Measurements from ENCODE around the gene PLEKHN1. TPM values are rescaled to one million over a fixed set of nuclear protein-coding genes. Genes with fewer than 3 reads are reported as not detected.
"Not testable (repeated sequence)": the region's sequence is repeated elsewhere in the genome, so short reads cannot be mapped to it uniquely, and the experiment has no call there.

The PLEKHN1 gene
- total RNA-seq, 1 donor, result 1.7 TPM

- no peak for TF ChIP-seq CTCF (IDR thresholded peaks at IDR 0.05; ENCODE audit: insufficient read depth, low read depth, low read length)
- no peak overlapping the region for H3K4me3 ChIP-seq (ENCODE audit: low read depth, low read length)
- no peak for DNase-seq (ENCODE audit: low read depth)
These were observed 22.5 kb upstream of the PLEKHN1 start for GRCh38 chr1:943545-944340.

GRCh38 chr1:944341-945325 lies 21.6 kb upstream of the PLEKHN1 start:
- no peak for TF ChIP-seq CTCF (IDR thresholded peaks at IDR 0.05; ENCODE audit: insufficient read depth, low read depth, low read length)
- no peak overlapping the region for H3K4me3 ChIP-seq (ENCODE audit: low read depth, low read length)
- DNase-seq (ENCODE audit: low read depth), result peak; percentile 85

GRCh38 chr1:945688-946556 lies 20.4 kb upstream of the PLEKHN1 start:
- H3K4me3 ChIP-seq (ENCODE audit: low read depth, low read length), result no peak overlapping the region
- no peak for TF ChIP-seq CTCF (IDR thresholded peaks at IDR 0.05; ENCODE audit: insufficient read depth, low read depth, low read length)
- no peak for DNase-seq (ENCODE audit: low read depth)

GRCh38 chr1:946811-947210 lies 19.5 kb upstream of the PLEKHN1 start:
- not testable (repeated sequence) for H3K4me3 ChIP-seq (ENCODE audit: low read depth, low read length)

GRCh38 chr1:947958-948357 lies 18.3 kb upstream of the PLEKHN1 start:
- no peak overlapping the region for H3K4me3 ChIP-seq (ENCODE audit: low read depth, low read length)
- TF ChIP-seq CTCF (IDR thresholded peaks at IDR 0.05; ENCODE audit: insufficient read depth, low read depth, low read length), result no peak
- DNase-seq (ENCODE audit: low read depth), result no peak

More at GRCh38 chr1:946811-947210, 19.5 kb upstream of the PLEKHN1 start:
- not testable (repeated sequence) for DNase-seq (ENCODE audit: low read depth)

GRCh38 chr1:950268-950667 lies 16.0 kb upstream of the PLEKHN1 start:
- H3K4me3 ChIP-seq (ENCODE audit: low read depth, low read length), result no peak overlapping the region
- no peak for TF ChIP-seq CTCF (IDR thresholded peaks at IDR 0.05; ENCODE audit: insufficient read depth, low read depth, low read length)
- no peak for DNase-seq (ENCODE audit: low read depth)

Measured in fibroblast of villous mesenchyme (primary cell).